Muscle of back (tissue), 11 donors: ENCODE results near the gene POU6F2. TPM values are rescaled to one million over a fixed set of nuclear protein-coding genes. Genes with fewer than 3 reads are reported as not detected.
"Not testable (repeated sequence)": the region's sequence is repeated elsewhere in the genome, so short reads cannot be mapped to it uniquely, and the experiment has no call there.

Source experiments
- DNase-seq, 3 donors: peaks; one replicate each; pipeline versions ENCODE4 v3.0.0 to v3.0.0-alpha.2; 2013
- polyA plus RNA-seq, 10 donors: library from polyadenylated mRNA; unstranded; fragments of 120-200 nt; gene quantifications; one replicate each; pipeline ENCODE4 v1.2.1, GENCODE V29; 2013; ENCODE audit not compliant: insufficient read length in 10 of 10

The POU6F2 gene
- polyA plus RNA-seq, 10 donors, result 0.03 to 0.22 (median 0.09) TPM; not detected in 2

- peak; percentile 17 to 68 (median 46) for DNase-seq
These were observed 376.1 kb downstream of the POU6F2 start for GRCh38 chr7:39353615-39354376.

GRCh38 chr7:39355664-39356063, 378.0 kb downstream of the POU6F2 start:
- DNase-seq, result no peak

DNA sequence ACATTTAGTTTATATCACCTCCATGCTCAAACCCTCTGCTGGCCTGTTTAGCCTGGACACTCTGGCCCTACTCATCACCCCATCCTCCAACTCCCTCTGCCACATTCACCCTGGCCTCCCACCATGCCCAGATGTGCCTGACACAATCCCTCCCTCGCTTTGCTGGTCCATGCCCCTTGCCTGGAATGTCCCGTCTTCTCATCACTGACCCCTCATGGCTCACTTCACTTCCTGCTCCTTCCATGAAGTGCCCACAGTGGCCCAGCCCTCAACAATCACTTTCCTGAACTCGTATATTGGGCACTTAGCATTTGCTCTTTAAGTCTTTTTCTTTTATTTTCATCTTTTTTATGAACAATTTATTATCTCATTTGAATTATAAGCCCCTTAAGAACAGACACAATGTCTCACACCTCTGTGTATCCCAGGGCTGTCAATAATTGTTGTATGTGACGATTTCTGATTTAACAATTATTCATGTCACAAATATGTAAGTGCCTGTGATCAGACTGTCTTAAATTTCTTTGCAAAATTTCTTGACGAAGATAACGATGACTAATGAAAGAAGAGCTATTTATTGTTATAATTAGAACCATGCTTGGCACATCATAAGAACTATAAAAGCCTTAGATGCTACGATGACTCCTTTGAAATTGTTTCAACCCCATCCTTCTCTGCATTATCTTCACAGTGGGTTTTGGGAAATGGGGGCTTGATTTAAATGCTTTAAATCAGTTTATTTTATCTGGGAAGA, 378.6 kb downstream of the POU6F2 start:
- peak in 1 of 3 donors; percentile 44 for DNase-seq

GRCh38 chr7:39357648-39358047, 379.9 kb downstream of the POU6F2 start:
- DNase-seq, result no peak

GRCh38 chr7:39360038-39360437, 382.3 kb downstream of the POU6F2 start:
- DNase-seq, result no peak

DNA sequence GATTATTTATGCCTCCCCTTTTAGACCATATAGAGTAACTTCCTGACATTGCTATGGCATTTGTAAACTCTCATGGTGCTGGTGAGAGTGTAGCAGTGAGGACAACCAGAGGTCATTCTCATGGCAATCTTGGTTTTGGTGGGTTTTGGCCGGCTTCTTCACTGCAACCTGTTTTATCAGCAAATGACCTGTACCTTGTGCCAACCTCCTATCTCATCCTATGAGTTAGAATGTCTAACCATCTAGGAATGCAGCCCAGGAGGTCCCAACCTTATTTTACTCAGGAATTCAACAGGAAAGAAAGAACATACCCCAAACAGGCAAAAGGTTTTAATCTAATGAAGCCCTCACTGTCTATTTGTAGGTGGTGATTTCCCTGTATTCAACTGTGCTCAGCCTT, 383.1 kb downstream of the POU6F2 start:
- no peak for DNase-seq

- DNase-seq, result no peak
These were observed 388.1 kb downstream of the POU6F2 start for GRCh38 chr7:39365751-39366295.

DNA sequence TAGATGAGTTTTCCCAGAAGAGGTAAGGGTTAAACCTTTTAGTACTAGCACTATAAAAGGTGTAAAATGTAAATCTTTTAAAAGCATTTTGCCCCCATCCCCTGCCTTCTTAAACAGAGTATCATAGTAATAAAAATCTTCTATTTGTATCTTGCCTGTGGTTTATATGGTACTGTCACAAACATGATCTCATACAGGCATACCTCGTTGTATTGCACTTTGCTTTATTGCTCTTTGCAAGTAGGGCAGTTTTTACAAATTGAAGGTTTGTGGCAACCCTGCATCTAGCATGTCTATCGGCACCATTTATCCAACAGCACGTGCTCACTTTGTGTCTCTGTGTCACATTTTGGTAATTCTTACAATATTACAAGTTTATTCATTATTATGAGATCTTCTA, 389.7 kb downstream of the POU6F2 start:
- DNase-seq, result no peak

- DNase-seq, result no peak
These were observed 390.2 kb downstream of the POU6F2 start for GRCh38 chr7:39367943-39368342.

GRCh38 chr7:39372383-39372782, 394.7 kb downstream of the POU6F2 start:
- DNase-seq, result no peak

- DNase-seq, result no peak
These were observed 396.8 kb downstream of the POU6F2 start for GRCh38 chr7:39374436-39375040.

DNA sequence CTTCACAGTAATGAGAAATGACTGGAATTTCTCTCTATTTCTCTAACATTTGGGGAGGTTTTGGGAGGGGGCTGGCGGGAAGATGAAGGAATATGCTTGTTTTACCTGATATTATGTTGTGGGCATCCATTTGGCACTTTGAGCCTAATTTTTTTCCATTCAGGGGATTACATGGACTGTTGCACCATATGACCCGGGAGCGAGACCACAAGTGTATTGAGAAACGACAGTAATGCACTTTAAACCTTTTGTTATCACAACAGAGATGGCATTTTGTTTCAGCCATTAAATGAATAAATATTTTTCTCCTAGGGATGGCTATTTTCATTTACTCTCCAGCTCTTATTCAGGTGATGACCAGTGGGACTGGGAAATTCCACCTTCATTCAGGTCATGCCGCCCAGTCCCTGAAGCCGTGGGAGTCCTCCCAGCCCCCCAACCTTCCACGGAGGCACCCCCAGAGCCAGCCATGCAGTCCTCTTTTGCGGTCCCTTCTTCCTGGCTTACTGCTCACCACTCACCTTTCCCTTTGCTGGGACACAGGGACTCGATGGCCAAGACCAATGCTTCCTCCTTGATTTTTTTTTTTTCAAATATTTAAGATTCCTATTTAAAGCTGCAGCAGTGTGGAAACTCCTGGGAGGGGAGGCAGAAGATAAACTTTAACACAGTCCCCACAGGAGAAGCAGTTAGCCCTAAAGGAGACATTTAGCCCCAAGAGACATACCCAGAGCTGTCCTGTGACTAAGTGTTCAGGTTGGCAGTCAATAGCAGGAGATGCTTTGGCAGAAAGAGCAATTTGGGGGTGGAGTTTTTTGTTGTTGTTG, 397.6 kb downstream of the POU6F2 start:
- DNase-seq, result no peak

GRCh38 chr7:39375874-39376190, 398.1 kb downstream of the POU6F2 start:
- no peak for DNase-seq

- not testable (repeated sequence) for DNase-seq
These were observed 399.2 kb downstream of the POU6F2 start for GRCh38 chr7:39376881-39377280.

- DNase-seq, result no peak
These were observed 401.7 kb downstream of the POU6F2 start for GRCh38 chr7:39379416-39379815.

DNA sequence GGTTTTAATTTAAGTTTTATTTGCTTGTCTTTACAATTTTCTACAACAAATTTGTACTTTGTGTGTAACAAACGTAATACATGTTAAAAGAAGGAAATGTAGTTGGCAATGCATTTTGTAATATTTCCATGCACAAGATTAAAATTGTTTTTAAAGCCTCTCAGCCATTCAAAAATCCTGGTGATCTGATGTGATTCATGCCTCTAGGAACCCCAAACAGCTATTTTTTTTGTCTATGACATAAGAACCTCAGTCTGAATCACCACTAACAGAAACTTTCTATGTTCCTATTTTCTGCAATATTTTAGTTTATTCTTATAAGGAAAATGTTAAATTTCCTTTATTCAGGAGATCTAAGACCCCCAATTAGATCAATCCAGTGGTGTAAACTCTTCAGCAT, 405.4 kb downstream of the POU6F2 start:
- no peak for DNase-seq

DNA sequence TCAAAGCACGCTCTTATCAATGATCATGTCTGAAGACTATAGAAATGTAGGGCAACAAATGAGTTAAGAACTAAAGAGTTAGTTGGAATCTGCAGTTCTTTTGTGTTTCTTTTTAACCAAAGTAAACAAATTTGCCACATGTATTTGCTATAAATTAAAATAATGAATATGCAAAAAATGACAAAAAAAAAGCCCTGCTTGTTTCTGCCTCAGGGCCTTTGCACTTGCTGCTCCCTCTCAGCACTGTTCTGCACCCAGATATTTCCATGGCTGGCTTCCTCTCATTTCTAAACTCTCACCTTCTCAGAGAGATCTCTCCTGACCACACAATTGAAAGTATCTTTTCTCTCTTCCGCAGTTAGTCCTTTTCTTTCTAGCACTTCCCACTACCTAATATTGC, 406.7 kb downstream of the POU6F2 start:
- DNase-seq, result no peak

- DNase-seq, result no peak
These were observed 409.0 kb downstream of the POU6F2 start for GRCh38 chr7:39386718-39387117.

DNA sequence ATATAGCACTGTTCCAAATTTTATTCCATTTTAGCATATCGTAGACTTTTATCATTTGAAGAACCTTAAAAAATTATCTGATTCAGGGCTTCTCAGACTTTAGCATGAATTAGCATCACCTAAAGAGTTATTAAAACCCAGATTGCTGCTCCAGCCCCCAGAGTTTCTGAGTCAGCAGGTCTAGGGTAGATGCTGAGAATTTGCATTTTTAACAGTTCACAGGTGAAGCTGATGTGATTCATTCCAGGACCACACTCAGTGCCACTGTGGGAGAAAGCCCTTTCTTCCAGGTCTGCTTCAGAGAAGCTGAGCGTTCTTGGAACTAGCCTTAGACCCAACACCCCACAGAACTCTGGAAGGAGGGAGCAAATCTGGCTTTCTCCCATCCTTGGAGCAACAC, 414.4 kb downstream of the POU6F2 start:
- no peak for DNase-seq

DNA sequence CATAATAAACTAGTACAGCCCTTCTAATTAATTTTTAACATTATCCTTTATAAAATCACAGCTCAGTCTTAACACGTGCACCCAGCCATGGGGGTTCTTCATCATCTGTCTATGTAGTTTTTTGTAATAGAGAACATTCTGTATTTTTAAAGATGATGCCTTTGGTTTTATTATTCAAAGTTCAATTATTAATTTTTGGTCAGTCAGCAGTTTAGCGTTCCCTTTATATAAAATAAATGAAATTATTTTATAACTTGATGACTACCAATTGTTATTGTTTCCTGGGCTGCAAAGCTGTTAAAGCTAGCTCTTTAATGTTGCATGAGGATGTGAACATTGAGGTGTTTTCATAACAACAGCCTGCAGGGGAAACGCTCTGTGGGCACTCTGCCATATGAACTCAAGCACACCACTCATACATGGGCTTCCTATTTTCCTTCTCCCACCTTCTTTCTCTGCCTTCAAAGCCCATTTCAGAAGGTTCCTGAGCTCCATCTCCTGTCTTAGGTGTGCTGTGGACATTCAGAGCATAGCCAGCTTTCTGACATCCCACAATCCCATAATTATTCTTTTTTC, 416.5 kb downstream of the POU6F2 start:
- peak in 1 of 3 donors; percentile 6 for DNase-seq

DNA sequence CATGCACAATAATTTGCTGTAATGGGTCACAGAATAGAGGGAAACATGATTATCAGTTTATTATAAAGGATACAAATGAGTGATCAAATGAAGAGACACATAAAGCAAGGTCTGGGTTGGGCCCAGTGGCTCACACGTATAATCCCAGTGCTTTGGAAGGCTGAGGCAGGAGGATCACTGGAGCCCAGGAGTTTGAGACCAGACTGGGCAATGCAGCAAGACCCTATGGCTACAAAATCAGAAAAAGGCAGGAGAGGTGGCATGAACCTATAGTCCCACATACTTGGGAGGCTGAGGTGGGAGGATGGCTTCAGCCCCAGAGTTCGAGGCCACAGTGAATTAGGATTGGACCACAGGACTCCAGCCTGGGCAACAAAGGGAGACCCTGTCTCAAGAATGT, 421.7 kb downstream of the POU6F2 start:
- DNase-seq, result no peak
